T-helper 2 cell treated with Interferon-gamma antibody and Interleukin-4, amounts not matched to agents 100 ng/mL and 5 ng/mL, for 36 hours (primary cell): Measurements from ENCODE around the gene ITIH4. TPM values are rescaled to one million over a fixed set of nuclear protein-coding genes. Genes with fewer than 3 reads are reported as not detected.

ENCODE experiments used
- intact Hi-C: fragments of 100-400 bp; cut with micrococcal nuclease; formaldehyde crosslinking; loops from one replicate; pipeline ENCODE4 v1.15.1; 2023
- total RNA-seq: library from RNA; stranded (reverse); gene quantifications from 2 replicates; pipeline ENCODE4 v1.2.3, GENCODE V29; 2022

The ITIH4 gene
- total RNA-seq, 1 donor from 2014 or later, result 9.7 TPM

- intact Hi-C loops, result no loop called here
Measured at GRCh38 chr3:52771334-52771681, 59.2 kb downstream of the ITIH4 start.

DNA sequence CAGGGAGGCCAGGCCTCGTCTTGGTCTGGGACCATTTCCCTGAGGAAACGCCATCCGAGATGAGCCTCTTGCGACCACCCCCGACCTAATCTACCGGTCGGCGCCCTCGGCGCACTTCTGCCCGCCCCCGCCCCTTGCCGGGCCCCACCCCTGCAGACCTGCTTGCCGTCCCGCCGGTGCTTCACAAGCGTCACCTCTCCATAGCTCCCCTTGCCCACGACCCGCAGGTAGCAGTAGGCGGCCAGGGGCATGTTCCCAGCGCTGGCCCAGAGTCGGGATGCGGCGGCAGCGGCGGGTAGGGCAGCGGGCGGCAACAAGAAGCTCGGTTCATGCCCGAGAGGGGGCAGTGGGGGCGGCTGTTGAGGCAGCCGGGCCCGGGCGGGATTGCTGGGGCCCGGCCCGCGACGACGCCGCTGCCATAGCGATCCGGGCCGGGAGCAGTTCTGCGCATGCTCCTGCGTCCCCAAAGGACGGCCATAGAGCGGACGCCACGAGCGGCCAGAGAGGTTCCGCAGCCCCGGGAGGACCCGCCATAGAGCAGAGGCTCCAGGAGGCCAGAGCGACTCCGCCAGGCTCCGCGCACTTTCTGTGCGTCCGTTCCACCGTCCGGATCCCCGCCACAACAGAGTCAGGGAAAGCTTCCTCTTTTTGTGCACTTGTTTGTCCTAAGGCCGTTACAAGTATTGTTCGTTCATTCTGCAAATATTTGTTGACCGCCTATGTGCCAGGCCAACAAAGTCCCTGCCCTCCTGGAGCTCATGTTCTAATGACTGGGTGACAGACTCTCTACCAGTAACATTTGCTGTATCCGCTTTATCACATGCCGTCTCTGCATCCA is 59.8 kb downstream of the ITIH4 start, which contains the start of gene NEK4:
TSS of gene NEK4 (minus strand) at position 445 of the 838 bp plus-strand sequence. CDS start at position 251, 194 bp downstream.
- intact Hi-C loops, result no loop called here

- intact Hi-C loops, result no loop called here
Measured at GRCh38 chr3:52769786-52770455, 60.6 kb downstream of the ITIH4 start.

DNA sequence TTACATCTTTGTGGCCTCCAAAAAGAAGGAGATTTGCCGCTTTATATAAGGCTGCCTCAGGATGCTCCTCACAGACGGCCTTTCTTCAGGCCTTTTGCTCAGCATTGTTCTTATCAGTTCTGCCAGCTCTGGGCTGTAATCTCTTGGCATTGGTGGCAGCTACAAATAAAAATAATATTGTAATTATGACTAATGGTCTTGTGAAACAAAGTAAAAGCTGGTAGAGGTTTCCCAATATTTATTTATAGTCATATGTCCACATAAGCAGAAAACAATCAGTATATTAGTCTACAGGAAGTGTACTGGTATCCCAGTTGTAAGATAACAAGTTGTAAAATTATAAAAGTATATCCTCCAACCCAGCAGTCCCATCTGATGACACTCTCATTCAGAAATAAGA is 67.0 kb downstream of the ITIH4 start:
- intact Hi-C loops, result no loop called here

Other genes with a start within 250 kb of the ITIH4 start
- 79.8 and 85.6 TPM in 2 replicates for gene PBRM1, start 144.8 kb downstream of the ITIH4 start, total RNA-seq
- 118 and 121 TPM in 2 replicates for gene GNL3, start 144.6 kb downstream of the ITIH4 start, total RNA-seq
- 36.9 and 40.2 TPM in 2 replicates for gene GLT8D1, start 124.9 kb downstream of the ITIH4 start, total RNA-seq
- gene SPCS1, start 124.6 kb downstream of the ITIH4 start, total RNA-seq, result 94.0 and 97.3 TPM in 2 replicates
- gene NEK4, start 59.7 kb downstream of the ITIH4 start, total RNA-seq, result 27.9 and 29.9 TPM in 2 replicates
- gene ITIH1, start 53.1 kb downstream of the ITIH4 start, total RNA-seq, result not detected in 2 replicates
- gene ITIH3, start 35.9 kb downstream of the ITIH4 start, total RNA-seq, result not detected in 2 replicates
- 1.4 TPM in 2 replicates for gene MUSTN1, start 4.3 kb upstream of the ITIH4 start, total RNA-seq
- 14.0 and 17.5 TPM in 2 replicates for gene STIMATE, start 66.9 kb upstream of the ITIH4 start, total RNA-seq
- gene SFMBT1, start 215.4 kb upstream of the ITIH4 start, total RNA-seq, result 24.0 and 26.5 TPM in 2 replicates